ENCODE results near the gene NIFK. TPM values are rescaled to one million over a fixed set of nuclear protein-coding genes. Genes with fewer than 3 reads are reported as not detected.

The NIFK gene
- total and polyA plus RNA-seq, 2 experiments from 2014 or later, result 53.6 to 54.6 TPM

GRCh38 chr2:121682396-121683298 lies 54.0 kb downstream of the NIFK start:
- Histone ChIP-seq H3K27ac (peak overlapping the region; percentile 83), H4K20me1 (ENCODE audit: insufficient read depth, poor library complexity, severe bottlenecking) (no peaks in the 10 kb centered on the region), H3K9me3 (ENCODE audit: low read depth) (no peaks in the 10 kb centered on the region), H3K27me3 (no peaks in the 10 kb centered on the region), H3K4me2 (peak overlapping the region; percentile 76), H3K79me2 (no peaks in the 10 kb centered on the region), H3K36me3 (replicated peaks; ENCODE audit: insufficient read depth, low read depth) (no peaks in the 10 kb centered on the region), H3K4me3 (peak overlapping the region; percentile 30), H3K9me2 (replicated peaks; ENCODE audit: insufficient read depth) (no peaks in the 10 kb centered on the region), H3K4me1 (ENCODE audit: insufficient read depth) (peaks cover 29% of the 10 kb centered on the region), H2AFZ (peak overlapping the region; percentile 54)
- WGBS (ENCODE audit: low lambda C conversion rate, missing lambda C conversion rate), result 7% methylated on average over 17 of the region's 17 CpGs
- TF ChIP-seq EZH2phosphoT487 (IDR thresholded peaks at IDR 0.05; ENCODE audit: low read depth, severe bottlenecking, unreplicated experiment) (no peak), EZH2 (IDR thresholded peaks at IDR 0.05; ENCODE audit: borderline replicate concordance) (no peak), CTCF (IDR thresholded peaks at IDR 0.05; ENCODE audit: poor library complexity) (no peak)
- peak; percentile 79 for DNase-seq (ENCODE audit: low spot score)

- Histone ChIP-seq H3K9me3 (ENCODE audit: low read depth) (peaks cover 4% of the 10 kb centered on the region), H4K20me1 (ENCODE audit: insufficient read depth, poor library complexity, severe bottlenecking) (no peaks in the 10 kb centered on the region)
Measured at GRCh38 chr2:121677855-121678254, 58.8 kb downstream of the NIFK start.

More at GRCh38 chr2:121677855-121678254, 58.8 kb downstream of the NIFK start:
- TF ChIP-seq EZH2 (IDR thresholded peaks at IDR 0.05; ENCODE audit: borderline replicate concordance) (no peak), EZH2phosphoT487 (IDR thresholded peaks at IDR 0.05; ENCODE audit: low read depth, severe bottlenecking, unreplicated experiment) (no peak), CTCF (IDR thresholded peaks at IDR 0.05; ENCODE audit: poor library complexity) (no peak)
- no peak for DNase-seq (ENCODE audit: low spot score)
- Histone ChIP-seq H3K27me3 (no peaks in the 10 kb centered on the region), H3K4me1 (ENCODE audit: insufficient read depth) (peaks cover 7% of the 10 kb centered on the region), H3K79me2 (no peaks in the 10 kb centered on the region), H3K4me3 (no peak overlapping the region), H3K27ac (no peak overlapping the region), H2AFZ (no peak overlapping the region), H3K36me3 (replicated peaks; ENCODE audit: insufficient read depth, low read depth) (no peaks in the 10 kb centered on the region), H3K9me2 (replicated peaks; ENCODE audit: insufficient read depth) (no peaks in the 10 kb centered on the region), H3K4me2 (no peak overlapping the region)

Other genes starting within 250 kb of the NIFK start
- not detected in 2 replicates for gene RNU4ATAC, start 206.0 kb downstream of the NIFK start, total RNA-seq
- 9.5 and 10.0 TPM in 2 replicates for gene RNU4ATAC, start 206.0 kb downstream of the NIFK start, polyA plus RNA-seq
- 45.9 and 68.0 TPM in 2 replicates for gene CLASP1, start 87.4 kb downstream of the NIFK start, total RNA-seq
- 18.9 and 20.1 TPM in 2 replicates for gene CLASP1, start 87.4 kb downstream of the NIFK start, polyA plus RNA-seq
- 55.2 and 63.2 TPM in 2 replicates for gene TSN, start 18.8 kb upstream of the NIFK start, total RNA-seq
- 43.5 and 45.4 TPM in 2 replicates for gene TSN, start 18.8 kb upstream of the NIFK start, polyA plus RNA-seq

Measured in hepatocyte (in vitro differentiated cells).